Loucy (cell line): ENCODE measurements around the gene SERAC1.

Source experiments
- CTCF ChIP-seq: fragments of 200-600 bp; sonication (generic); conservative IDR thresholded peaks from 2 replicates; pipeline ENCODE4 v1.5.1; 2014; ENCODE audit warnings: mild to moderate bottlenecking, antibody characterized with exemption, low read length
- EZH2phosphoT487 ChIP-seq: fragments of 200-600 bp; IDR thresholded peaks from 2 replicates; pipeline ENCODE4 v1.6.1; 2018; ENCODE audit warnings: antibody characterized with exemption, mild to moderate bottlenecking, moderate library complexity, borderline replicate concordance

- TF ChIP-seq CTCF (no peak), EZH2phosphoT487 (no peak)
Measured at GRCh38 chr6:158095671-158096070, 72.4 kb downstream of the SERAC1 start.
